DND-41 (cell line): ENCODE data around the gene CTCF.

Experiments
- ATAC-seq: fragments of 200-7000 bp; cut with Tn5 transposase; 3 replicates; pipeline ENCODE4 v1.9.1; 2021; ENCODE audit warnings: low read depth; ENCODE audit not compliant: insufficient read depth
- DNase-seq: peaks from one replicate; pipeline ENCODE4 v3.0.0-alpha.2; 2020
- H2AFZ ChIP-seq: 2 replicates; pipeline ENCODE4 v1.6.0; 2012; ENCODE audit warnings: low read depth, low read length
- H3K27ac ChIP-seq: 2 replicates; pipeline ENCODE4 v1.5.1; 2012; ENCODE audit warnings: low read length, inconsistent platforms
- H3K27me3 ChIP-seq: fragments of 200-600 bp; sonication (generic); 2 replicates; pipeline ENCODE4 v1.6.0; 2012; ENCODE audit warnings: low read length, mild to moderate bottlenecking, inconsistent platforms; ENCODE audit not compliant: insufficient read depth, poor library complexity
- H3K36me3 ChIP-seq: 2 replicates; pipeline ENCODE4 v1.5.1; 2012; ENCODE audit warnings: low read length, inconsistent platforms; ENCODE audit not compliant: insufficient read depth
- H3K4me1 ChIP-seq: 2 replicates; pipeline ENCODE4 v1.5.1; 2012; ENCODE audit warnings: mild to moderate bottlenecking, low read length; ENCODE audit not compliant: insufficient read depth
- H3K4me2 ChIP-seq: 2 replicates; pipeline ENCODE4 v1.6.0; 2012; ENCODE audit warnings: mild to moderate bottlenecking, moderate library complexity, low read length, inconsistent platforms; ENCODE audit not compliant: insufficient read depth
- H3K4me3 ChIP-seq, 2 experiments: fragments of 200-600 bp in 1 of 2; shearing (Covaris generic) in 1 of 2; 2 replicates each; pipeline ENCODE4 v1.5.1; 2012 to 2016; ENCODE audit warnings: inconsistent platforms in 2 of 2, low read length in 2 of 2, mild to moderate bottlenecking in 2 of 2, low read depth in 1 of 2, moderate library complexity in 1 of 2
- H3K79me2 ChIP-seq: 2 replicates; pipeline ENCODE4 v1.6.0; 2012; ENCODE audit warnings: low read length, inconsistent platforms; ENCODE audit not compliant: insufficient read depth
- H3K9ac ChIP-seq: 2 replicates; pipeline ENCODE4 v1.6.0; 2012; ENCODE audit warnings: low read depth, mild to moderate bottlenecking, inconsistent platforms, low read length, moderate library complexity
- H3K9me3 ChIP-seq: 2 replicates; pipeline ENCODE4 v1.5.1; 2012; ENCODE audit warnings: low read length, moderate library complexity, mild to moderate bottlenecking, inconsistent platforms; ENCODE audit not compliant: insufficient read depth, severe bottlenecking
- H4K20me1 ChIP-seq: 2 replicates; pipeline ENCODE4 v1.6.0; 2012; ENCODE audit warnings: low read length; ENCODE audit not compliant: insufficient read depth
- EZH2 ChIP-seq: IDR thresholded peaks from 3 replicates; pipeline ENCODE4 v1.6.1; 2012; ENCODE audit warnings: borderline replicate concordance, low read depth, mild to moderate bottlenecking, moderate library complexity, low read length, inconsistent platforms; ENCODE audit not compliant: severe bottlenecking
- TF ChIP-seq, protein P1 (sequence below): IDR thresholded peaks from 2 replicates; pipeline ENCODE4 v1.5.1; 2012; ENCODE audit warnings: borderline replicate concordance, low read length, moderate library complexity, mild to moderate bottlenecking; ENCODE audit not compliant: poor library complexity, severe bottlenecking; ENCODE audit errors: extremely low read depth

CTCF gene

DNA sequence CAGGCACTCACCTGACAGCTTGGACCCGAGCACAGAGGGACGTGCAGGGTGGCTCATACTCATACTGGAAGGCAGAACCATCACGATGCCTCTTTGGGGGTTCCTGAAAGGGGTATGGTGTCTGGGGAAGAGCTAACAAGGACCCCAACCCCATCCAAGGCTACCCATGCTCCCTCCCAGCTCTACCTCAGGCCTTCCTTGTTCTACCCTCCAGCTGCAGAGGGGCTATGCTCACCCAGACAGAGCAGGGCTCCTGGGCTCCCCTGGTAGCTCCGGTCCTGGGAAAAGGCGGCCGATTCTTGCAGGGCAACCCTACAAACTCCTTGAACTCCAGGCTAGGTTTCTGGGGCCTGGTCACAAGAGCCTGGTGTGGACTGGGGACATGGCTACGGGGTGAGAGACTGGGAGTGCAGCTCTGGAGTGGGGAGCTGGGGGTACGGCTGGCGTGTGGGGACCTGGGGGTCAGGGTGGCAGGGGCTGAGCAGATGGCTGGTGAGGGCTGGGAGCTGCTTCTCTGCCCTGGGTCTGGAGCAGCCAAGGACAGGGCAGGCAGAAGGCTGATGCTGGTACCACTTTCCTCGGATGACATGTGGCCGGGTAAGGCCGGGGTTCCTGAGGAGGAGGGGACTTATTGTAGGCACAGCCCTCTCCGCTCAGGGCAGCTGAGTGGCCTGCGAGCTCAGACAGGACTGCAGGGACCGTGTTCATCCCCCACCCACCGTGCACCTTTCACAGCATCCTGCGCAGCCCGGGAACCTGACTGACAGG lies 95.6 kb downstream of the CTCF start:
- no peak for ATAC-seq

DNA sequence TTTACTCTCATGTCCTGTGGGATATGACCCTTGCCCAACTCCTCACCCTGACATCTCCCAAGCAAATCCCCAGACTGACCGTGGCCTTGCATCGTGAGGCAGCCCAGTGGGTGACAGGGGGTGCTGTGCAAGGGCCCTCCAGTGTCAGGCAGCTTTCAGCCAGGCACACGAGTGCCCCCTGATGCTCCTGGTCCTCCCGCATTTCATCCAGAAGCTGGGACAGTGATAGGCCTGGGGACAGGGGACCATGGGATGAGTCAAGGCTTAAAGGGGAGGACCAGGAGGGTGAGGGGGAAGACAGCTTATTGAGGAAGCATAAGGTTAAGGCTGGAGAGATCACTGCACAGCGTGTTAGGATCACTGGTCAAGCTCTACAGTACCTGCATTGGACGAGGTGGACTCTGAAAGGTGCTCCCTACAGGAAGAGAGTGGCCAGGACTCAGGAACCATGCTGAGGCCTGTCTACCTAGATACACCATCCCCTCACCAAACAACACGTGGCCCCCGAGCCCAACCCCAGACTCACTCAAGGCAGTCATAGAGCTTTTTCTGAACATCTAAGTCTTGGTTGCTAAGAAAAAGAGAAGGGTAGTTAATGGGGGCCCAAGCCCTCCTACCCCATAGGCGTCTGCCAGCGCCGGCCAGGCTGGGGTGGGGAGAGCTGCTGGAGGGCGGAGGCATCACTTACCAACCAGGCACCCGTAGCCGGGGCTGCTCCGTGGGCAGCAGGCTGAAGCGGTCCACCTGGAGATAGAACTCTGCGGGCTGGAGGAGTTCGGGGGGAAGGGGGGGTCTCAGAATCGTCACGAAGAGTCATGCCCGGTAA lies 96.7 kb downstream of the CTCF start:
- H3K9ac ChIP-seq: peak overlapping the region; percentile 83
- peak overlapping the region; percentile 97 for H3K4me2 ChIP-seq
- H3K27ac ChIP-seq: peak overlapping the region; percentile 76
- H3K27me3 ChIP-seq: no peaks in the 10 kb centered on the region
- DNase-seq (no peak), ATAC-seq (no peak)
- H3K4me3 ChIP-seq: peak overlapping the region; percentile 60 to 95; a peak in 3 of 4 replicates
- H3K79me2 ChIP-seq: peaks cover 20% of the 10 kb centered on the region
- peaks cover 29% of the 10 kb centered on the region for H3K4me1 ChIP-seq
- no peaks in the 10 kb centered on the region for H3K9me3 ChIP-seq
- no peak for TF ChIP-seq EZH2
- TF ChIP-seq, protein P1, sequence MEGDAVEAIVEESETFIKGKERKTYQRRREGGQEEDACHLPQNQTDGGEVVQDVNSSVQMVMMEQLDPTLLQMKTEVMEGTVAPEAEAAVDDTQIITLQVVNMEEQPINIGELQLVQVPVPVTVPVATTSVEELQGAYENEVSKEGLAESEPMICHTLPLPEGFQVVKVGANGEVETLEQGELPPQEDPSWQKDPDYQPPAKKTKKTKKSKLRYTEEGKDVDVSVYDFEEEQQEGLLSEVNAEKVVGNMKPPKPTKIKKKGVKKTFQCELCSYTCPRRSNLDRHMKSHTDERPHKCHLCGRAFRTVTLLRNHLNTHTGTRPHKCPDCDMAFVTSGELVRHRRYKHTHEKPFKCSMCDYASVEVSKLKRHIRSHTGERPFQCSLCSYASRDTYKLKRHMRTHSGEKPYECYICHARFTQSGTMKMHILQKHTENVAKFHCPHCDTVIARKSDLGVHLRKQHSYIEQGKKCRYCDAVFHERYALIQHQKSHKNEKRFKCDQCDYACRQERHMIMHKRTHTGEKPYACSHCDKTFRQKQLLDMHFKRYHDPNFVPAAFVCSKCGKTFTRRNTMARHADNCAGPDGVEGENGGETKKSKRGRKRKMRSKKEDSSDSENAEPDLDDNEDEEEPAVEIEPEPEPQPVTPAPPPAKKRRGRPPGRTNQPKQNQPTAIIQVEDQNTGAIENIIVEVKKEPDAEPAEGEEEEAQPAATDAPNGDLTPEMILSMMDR: no peak
- H4K20me1 ChIP-seq: peaks cover 43% of the 10 kb centered on the region
- H3K36me3 ChIP-seq: peaks cover 72% of the 10 kb centered on the region
- peak overlapping the region; percentile 81; the same call in 1 of the 2 replicates for H2AFZ ChIP-seq

More for the DNA sequence above, 95.6 kb downstream of the CTCF start:
- H3K79me2 ChIP-seq: peaks cover 20% of the 10 kb centered on the region
- DNase-seq: no peak
- H3K4me3 ChIP-seq: 0 out of 4 replicates have a peak overlapping the region, but pooled peaks of 1 of the 2 experiments have one; percentile 95
- H3K4me2 ChIP-seq: peak overlapping the region; percentile 97
- H3K4me1 ChIP-seq: peaks cover 29% of the 10 kb centered on the region
- H4K20me1 ChIP-seq: peaks cover 41% of the 10 kb centered on the region
- H3K36me3 ChIP-seq: peaks cover 68% of the 10 kb centered on the region
- peak overlapping the region; percentile 13; the same call in 1 of the 2 replicates for H3K9ac ChIP-seq
- H2AFZ ChIP-seq: no peak overlapping the region
- H3K9me3 ChIP-seq: no peaks in the 10 kb centered on the region
- H3K27ac ChIP-seq: no peak overlapping the region
- no peaks in the 10 kb centered on the region for H3K27me3 ChIP-seq
- no peak for TF ChIP-seq EZH2
- TF ChIP-seq, protein P1: no peak

DNA sequence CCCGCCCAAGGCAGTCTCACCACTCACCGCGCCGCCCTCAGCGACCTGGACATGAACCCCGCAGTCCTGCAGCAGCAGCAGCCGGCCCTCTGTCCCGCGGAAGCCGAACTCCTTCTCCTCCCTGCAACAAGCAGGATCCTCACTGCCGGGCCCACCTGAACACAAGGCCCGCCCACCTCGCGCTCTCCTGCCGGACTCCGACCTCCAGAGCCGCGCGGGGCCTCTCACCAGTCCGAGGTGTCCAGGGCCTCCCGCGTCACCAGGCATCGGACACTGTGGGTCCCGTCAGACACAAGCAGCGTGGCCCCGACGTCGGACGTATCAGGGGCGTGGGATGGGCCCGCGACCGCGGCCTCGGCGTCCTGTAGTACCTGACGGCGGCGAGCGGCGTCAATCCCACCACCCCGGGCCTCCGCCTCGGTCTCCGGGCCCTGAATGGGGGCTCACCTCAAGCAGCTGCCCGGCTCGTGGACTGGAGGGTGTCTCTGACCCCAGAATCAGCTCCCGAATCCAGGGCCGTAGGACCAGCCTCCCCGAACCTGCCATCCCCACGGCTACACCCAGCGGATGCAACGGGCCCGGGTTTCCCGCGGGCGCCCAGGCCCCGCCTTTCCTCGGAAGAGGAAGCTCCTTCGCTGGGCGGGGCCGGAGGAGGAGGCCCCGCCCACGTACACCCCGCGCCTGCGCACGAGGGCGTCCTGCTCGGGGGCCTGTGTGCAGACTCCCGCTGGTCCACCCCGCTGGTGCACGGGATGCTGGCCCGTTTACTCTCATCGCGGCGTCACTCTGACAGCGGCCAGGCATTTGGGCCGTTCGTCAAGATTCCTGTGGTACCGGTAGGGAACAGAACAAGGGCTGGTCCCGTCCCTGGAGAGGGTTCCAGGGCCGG lies 97.6 kb downstream of the CTCF start, which contains the start of gene ACD:
ACD (minus strand) TSS at position 586 of the 889 bp plus-strand sequence; CDS start at position 546, 40 bp downstream.
- peaks cover 38% of the 10 kb centered on the region for H4K20me1 ChIP-seq
- peaks cover 36% of the 10 kb centered on the region for H3K4me1 ChIP-seq
- ATAC-seq: peak; percentile 73
- H3K9ac ChIP-seq: peak within 1 kb of the TSS; percentile 83
- TF ChIP-seq EZH2: no peak
- TF ChIP-seq, protein P1: no peak
- peak within 1 kb of the TSS; percentile 98 for H2AFZ ChIP-seq
- peak within 1 kb of the TSS; percentile 60 to 95 for H3K4me3 ChIP-seq
- H3K27ac ChIP-seq: peak within 1 kb of the TSS; percentile 89
- peak; percentile 92 for DNase-seq
- no peaks in the 10 kb centered on the region for H3K9me3 ChIP-seq
- peaks cover 71% of the 10 kb centered on the region for H3K36me3 ChIP-seq
- no peaks in the 10 kb centered on the region for H3K27me3 ChIP-seq
- H3K4me2 ChIP-seq: peak within 1 kb of the TSS; percentile 97
- peaks cover 20% of the 10 kb centered on the region for H3K79me2 ChIP-seq
